GM21723 (cell line): Measurements from ENCODE around the gene RWDD2A.
"Not testable (repeated sequence)": the region's sequence is repeated elsewhere in the genome, so short reads cannot be mapped to it uniquely, and the experiment has no call there.

Experiments
- ATAC-seq: cut with Tn5 transposase; IDR thresholded peaks from one replicate; pipeline ENCODE4 v1.9.1; 2021; ENCODE audit warnings: mild to moderate bottlenecking, moderate library complexity; ENCODE audit not compliant: unreplicated experiment

The RWDD2A gene

DNA sequence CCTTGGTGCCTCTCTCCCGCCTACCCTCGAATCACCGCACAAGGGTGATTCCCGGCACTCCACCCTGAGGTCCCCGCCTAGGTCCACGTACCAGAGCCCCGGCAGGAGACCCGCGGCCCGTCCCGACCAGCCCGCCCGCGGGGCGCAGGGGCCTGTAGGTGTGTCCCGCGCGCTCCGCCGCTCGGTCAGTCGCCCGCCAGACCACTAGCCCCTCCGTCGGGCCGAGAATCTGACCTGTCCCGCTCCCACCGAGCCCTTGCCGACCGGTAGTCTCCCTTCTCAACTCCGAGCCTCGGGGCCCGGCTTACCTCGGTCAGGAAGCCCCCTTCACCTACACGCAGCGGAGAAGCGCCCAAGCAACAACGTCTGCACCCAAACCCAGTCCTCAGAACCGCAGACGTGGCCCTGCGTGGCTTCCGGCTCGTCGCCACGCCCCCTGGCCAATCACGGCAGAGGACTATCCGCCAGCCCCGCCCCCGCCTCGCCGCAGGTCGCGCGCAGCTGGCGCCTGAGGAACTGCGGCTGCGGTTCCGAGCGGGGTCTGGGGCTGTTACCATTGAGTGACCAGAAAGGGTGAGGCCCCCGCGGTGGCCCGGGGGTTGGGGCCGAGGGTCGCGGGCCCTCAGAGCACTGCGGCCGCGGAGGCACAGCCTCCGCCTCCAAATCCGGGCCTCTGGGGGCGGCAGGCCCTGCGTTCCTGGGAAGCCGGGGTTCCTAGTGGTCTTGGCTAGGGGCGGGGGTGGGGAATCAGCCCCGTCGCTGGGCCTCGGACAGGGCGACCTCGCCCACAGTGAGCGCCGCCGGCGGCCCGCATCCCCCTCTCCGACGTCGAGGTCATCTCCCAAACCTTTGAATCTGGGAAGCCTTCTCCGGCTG lies at the start of gene RWDD2A, which contains the start of gene PGM3:
Gene RWDD2A, plus strand, starts transcription at position 487 of the 876 bp plus-strand sequence. CDS start 1,095 bp downstream, outside the sequence.
Gene PGM3, minus strand, starts transcription at position 395 of the 876 bp plus-strand sequence. CDS start 2,253 bp downstream, outside the sequence.
- peak; percentile 96 for ATAC-seq

DNA sequence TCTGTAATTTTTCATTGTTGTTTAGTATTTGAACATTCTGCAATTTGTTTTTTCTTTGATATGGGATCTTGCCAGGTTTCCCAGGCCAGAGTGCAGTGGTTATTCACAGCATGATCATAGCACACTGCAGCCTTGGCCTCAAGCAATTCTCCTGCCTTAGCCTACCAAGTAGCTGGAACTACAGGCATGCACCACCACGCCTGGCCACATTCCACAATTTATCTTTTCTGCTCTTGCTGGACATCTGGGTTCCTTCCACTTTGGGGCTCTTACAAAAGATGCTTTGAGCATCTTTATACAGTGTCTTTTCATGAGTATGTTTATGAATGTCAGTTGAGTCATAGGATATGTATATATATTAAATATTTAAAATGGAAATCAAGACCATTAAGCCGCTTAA lies 42.0 kb upstream of the RWDD2A start:
- no peak for ATAC-seq

GRCh38 chr6:83152913-83153312 lies 40.2 kb upstream of the RWDD2A start:
- ATAC-seq: no peak

GRCh38 chr6:83153883-83154521 lies 39.2 kb upstream of the RWDD2A start:
- no peak for ATAC-seq

- no peak for ATAC-seq
Measured at GRCh38 chr6:83155794-83156193, 37.4 kb upstream of the RWDD2A start.

- no peak for ATAC-seq
Measured at GRCh38 chr6:83160167-83160566, 33.0 kb upstream of the RWDD2A start.

- no peak for ATAC-seq
Measured at GRCh38 chr6:83167726-83168278, 25.4 kb upstream of the RWDD2A start.

DNA sequence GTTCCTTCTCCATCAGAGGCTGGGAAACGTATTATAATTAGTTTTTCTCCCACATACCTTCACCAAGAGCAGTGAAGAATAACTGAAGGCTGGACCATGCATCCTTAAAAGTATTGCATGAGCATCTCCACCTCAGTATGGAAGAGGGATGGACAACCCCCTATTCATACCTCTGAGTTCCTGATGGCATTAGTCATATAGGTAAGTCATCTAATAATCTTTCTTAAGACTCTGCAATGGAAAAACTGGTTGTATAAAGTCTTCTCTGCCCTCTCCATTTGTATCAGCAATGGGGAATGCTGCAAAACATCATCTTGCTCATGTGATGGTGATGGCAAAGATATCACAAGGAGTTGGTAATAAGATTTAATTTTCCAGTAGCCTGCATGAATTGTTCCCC lies 24.6 kb upstream of the RWDD2A start:
- no peak for ATAC-seq

GRCh38 chr6:83169106-83169505 lies 24.1 kb upstream of the RWDD2A start:
- ATAC-seq: no peak

DNA sequence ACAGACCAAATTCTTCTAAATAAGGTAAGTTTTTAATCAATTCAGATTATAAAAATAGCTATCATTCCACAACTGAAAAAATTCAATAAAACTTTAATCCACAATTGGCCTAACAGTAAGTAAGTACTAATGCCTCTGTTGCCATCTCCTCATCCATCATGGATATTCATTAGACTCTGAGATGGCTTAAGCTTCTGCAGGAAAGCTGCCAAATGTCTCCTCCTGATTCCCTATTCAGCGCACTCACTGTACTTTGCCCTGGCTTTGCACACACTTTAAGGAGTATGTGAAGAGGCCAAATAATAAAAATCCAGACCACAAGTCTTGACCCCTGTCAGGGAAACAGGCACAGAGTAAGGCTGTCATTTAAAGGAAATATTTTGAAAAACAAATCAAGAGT lies 23.6 kb upstream of the RWDD2A start:
- ATAC-seq: no peak

- no peak for ATAC-seq
Measured at GRCh38 chr6:83176246-83176645, 16.9 kb upstream of the RWDD2A start.

- no peak for ATAC-seq
Measured at GRCh38 chr6:83180426-83180950, 12.7 kb upstream of the RWDD2A start.

GRCh38 chr6:83182114-83182513 lies 11.0 kb upstream of the RWDD2A start:
- no peak for ATAC-seq

DNA sequence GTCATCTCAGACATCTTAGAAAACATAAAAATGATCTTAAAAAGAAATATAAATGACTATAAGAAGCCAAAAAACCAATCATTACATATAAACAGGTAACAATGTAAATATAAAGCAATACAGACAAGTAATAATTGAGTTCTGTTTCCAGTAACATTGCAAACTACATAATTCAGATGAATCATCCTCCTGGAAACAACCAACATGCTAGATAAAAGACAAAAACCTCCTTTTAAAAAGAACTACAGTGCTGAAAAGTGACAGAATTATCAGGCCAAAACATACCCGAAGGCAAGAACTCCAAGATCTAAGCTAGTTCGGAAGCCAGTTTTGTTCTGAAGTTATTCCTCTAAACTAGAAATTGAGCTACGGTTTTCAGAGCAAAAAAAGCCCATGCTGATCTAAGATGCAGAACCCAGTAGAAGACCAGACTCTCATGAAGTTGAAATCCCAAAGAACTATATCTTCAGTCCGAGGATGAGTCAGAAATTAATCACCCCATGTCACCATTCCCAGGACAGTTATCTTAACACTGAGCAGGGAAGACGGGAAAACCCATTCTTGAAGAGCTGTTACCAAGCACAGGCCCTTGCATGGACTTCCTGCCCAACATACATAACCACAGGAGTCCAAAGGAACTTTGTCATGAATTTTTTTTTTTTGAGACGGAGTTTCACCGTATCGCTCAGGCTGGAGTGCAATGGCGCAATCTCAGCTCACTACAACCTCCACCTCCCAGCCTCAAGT lies 9.9 kb upstream of the RWDD2A start:
- no peak for ATAC-seq

- no peak for ATAC-seq
Measured at GRCh38 chr6:83185096-83185495, 8.1 kb upstream of the RWDD2A start.

DNA sequence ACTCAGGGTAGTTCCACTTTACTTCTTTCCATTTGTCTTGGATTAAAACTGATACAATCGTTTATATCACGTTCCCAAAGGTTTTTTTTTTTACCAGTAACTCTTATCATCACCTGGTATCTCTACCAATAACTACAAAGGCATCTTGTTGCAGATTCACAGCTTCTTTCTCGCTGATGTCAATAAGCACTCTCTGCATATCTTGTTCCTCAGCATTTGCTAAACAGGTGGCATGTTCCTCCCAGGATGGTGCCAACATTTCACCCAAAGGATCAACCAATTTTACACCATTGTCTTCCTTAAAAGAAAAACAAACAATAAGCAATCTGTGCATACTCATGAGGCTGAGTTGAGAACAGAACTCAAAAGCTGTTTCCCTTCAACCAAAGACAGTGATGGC lies 4.7 kb upstream of the RWDD2A start:
- ATAC-seq: no peak

DNA sequence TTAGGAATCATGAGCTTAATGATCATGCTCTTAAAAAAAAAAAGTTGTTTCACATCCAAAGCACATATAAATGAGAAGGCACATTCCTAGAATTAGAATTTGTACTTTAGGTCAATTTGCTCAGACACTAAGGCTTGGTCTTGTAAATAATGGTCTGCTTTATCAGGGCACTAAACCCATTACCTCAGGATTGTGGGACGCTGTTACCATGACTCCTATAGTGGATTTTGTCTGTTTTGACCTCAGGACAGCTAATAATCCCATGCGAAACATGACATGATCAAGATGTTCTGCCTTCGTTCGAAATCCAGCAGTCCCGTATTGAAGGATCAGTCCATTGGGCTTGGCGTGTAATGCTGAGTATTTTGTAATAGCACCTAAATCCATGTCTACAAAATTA lies 2.5 kb upstream of the RWDD2A start:
- no peak for ATAC-seq

- ATAC-seq: not testable (repeated sequence)
Measured at GRCh38 chr6:83191974-83192373, 1.2 kb upstream of the RWDD2A start.

GRCh38 chr6:83192456-83192855 lies 701 bp upstream of the RWDD2A start:
- no peak for ATAC-seq

- peak; percentile 41 for ATAC-seq
Measured at GRCh38 chr6:83193747-83194566, 800 bp downstream of the RWDD2A start.
